HG02973 (cell line): ENCODE data around the gene ABCG4.
"Not testable (repeated sequence)": the region's sequence is repeated elsewhere in the genome, so short reads cannot be mapped to it uniquely, and the experiment has no call there.

Source experiments
- ATAC-seq: cut with Tn5 transposase; IDR thresholded peaks from one replicate; pipeline ENCODE4 v1.9.1; 2021; ENCODE audit warnings: moderate library complexity; ENCODE audit not compliant: unreplicated experiment

The ABCG4 gene

DNA sequence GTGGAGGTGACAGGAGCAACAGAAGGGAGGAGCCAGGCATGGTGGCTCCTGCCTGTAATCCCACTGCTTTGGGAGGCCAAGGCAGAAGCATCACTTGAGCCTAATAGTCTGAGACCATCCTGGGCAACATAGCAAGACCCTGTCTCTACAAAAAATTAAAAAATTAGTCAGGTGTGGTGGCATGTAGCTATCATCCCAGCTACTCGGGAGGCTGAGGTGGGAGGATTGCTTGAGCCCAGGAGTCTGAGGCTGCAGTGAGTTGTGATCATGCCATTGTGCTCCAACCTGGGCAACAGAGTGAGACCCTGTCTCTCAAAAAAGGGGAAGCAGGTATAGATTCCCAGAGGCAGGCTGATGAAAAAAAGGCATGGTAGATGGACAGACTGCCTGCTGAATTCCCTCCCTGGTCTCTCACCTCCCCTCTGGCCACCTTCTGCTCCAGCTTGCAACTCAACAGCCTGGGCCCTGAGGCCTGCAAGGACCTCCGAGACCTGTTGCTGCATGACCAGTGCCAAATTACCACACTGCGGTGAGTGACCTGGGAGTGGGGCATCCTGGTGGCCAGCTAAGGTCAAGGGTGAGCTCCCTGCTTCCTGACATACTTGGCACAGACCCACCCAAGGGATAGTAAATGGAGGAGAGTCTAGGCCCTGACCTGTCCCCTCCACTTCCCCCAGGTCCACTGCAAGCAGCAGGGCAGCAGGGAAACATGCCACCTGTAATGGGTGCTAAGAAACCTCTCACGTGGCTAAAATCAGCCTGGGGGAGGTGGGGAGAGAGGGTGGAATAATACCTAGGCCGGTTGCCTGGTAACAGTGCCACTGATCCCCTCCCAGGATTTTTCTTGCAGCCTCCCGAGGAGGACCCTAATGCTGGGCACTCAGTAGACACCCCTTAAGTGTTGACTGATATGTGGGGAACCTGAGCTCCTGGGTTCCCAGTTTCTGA lies 32.2 kb downstream of the ABCG4 start:
- ATAC-seq, result no peak

DNA sequence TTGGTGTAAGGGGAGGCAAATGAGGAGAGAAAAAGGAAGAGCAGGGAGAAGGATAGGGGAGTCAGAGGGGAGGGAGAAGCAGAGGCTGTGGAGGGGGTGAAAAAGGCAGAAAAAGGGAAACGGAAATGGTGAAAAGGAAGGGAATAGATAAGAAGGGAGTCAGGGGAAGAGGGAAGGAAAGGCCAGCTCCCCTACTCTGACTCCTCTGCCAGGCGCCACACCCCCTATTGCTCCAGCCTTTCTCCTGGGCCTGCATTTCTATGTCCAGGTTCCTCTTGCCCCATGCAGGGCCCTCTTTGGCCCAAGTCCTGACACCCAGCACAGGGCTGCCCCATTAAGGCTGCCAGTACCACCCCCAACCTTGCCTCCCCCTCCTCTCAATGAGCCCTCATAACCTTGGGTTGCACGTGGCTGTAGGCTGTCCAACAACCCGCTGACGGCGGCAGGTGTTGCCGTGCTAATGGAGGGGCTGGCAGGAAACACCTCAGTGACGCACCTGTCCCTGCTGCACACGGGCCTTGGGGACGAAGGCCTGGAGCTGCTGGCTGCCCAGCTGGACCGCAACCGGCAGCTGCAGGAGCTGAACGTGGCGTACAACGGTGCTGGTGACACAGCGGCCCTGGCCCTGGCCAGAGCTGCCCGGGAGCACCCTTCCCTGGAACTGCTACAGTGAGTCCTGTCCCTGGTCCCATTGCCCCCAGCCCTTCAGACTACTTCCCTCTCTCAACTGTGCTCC lies 33.0 kb downstream of the ABCG4 start:
- ATAC-seq, result no peak

DNA sequence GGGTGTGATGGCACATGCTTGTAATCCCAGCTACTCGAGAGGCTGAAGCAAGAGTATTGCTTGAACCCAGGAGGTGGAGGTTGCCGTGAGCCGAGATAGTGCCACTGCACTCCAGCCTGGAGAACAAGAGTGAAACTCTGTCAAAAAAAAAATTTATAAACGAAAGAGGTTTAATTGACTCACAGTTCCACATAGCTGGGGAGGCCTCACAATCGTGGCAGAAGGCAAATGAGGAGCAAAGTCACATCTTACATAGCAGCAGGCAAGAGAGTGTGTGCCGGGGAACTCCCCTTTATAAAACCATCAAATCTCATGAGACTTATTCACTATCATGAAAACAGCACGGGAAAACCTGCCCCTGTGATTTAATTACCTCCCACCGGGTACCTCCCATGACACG lies 35.5 kb downstream of the ABCG4 start:
- not testable (repeated sequence) for ATAC-seq

DNA sequence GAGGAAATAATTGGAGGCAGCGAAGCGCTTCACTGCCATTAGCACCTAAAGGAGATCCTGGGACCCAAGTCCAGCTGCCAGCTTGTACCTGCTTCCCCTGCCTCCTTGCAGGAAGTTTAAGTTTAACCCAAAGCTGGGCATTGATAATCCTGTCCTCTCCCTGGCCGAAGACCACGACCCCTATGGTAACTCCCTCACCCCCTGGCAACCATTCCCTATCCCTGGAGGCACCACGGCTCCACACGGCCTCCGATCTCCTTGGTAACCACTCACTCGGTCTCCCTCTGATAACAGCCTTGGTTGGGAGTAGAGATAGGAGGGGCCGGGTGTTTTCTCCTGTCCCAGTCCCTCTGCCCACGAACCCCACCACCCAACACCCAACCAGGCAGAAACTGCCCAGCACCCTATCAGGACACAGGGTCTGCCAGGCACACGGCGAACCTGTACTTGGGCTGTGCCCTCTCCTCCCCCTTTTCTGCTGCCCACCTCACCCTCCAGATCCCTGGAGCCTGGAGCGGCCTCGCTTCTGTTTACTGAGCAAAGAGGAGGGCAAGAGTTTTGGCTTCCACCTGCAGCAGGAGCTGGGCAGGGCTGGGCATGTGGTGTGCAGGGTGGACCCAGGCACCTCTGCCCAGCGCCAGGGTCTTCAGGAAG lies 37.3 kb downstream of the ABCG4 start:
- ATAC-seq, result no peak

DNA sequence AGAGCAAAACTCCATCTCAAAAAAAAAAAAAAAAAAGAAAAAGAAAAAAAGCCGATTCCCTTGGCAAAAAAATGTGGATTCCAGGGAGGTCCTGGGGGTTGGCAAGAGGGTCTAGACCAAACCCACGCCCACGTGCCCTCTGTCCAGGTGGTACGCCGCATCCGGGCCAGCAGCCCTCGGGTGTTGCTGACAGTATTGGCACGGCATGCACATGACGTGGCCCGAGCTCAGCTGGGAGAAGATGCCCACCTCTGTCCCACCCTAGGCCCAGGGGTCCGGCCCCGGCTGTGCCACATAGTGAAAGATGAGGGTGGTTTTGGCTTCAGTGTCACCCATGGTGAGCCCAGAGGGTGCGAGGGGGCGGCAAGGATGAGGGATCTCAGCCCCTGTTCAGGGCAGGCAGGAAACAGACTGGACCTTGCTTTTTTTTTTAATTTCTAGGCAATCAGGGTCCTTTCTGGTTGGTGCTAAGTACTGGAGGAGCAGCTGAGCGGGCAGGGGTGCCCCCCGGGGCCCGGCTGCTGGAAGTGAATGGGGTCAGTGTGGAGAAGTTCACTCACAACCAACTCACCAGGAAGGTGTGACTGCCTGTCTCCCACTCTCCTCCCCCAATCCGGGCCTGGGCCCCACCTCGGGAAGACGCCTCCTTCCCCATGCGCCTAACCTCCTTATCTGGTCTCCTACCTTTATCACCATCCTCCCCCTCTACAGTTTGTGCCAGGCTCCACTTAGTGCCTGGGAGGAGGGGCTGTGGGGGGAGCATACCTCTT lies 38.5 kb downstream of the ABCG4 start:
- ATAC-seq, result no peak

DNA sequence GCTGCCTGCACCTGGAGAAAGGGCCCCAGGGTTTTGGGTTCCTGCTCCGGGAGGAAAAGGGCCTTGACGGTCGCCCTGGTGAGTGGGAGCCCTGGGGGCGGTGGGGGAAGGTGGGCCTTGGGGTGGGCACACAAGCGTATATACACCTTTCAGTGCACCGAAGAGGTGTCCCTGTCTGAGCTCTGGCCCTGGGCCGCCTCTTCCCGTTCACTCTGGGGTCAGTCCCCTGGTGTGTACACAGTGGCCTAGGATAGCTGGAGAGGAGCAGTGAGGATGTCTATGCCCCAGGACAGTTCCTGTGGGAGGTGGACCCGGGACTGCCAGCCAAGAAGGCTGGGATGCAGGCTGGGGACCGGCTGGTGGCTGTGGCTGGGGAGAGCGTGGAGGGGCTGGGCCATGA lies 39.2 kb downstream of the ABCG4 start:
- ATAC-seq, result no peak

DNA sequence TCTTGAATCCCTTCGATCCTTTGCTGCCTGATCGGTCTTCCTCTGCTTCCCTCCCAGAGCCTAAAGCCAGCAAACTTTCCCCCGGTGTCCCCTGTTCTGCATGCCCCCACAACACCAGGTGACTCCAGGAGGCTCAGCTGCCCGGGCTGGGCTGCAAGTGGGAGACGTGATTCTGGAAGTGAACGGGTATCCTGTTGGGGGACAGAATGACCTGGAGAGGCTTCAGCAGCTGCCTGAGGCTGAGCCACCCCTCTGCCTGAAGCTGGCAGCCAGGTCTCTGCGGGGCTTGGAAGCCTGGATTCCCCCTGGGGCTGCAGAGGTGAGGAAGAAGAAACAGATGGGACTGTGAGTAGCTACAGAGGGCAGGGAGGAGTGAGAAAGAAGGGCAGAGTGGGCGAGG lies 40.0 kb downstream of the ABCG4 start:
- no peak for ATAC-seq

DNA sequence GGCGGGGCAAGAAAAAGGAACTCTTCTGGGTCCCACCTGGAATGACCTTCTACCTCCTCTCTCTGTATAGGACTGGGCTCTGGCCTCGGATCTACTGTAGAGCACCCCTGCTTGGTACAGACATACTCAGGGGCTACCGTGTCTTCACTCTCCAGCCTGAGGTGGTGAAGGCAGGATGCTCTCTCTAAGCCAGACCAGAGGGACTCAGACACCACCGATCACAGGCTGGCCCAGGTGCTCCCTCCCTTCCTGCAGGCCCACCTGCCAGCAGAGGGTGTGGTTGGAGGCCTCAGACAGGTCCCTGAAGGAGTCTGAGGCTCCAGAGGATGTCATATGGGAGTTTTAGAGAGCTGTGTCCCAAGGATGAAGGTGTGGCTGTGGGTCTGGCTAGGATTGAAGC lies 40.5 kb downstream of the ABCG4 start:
- ATAC-seq, result no peak

DNA sequence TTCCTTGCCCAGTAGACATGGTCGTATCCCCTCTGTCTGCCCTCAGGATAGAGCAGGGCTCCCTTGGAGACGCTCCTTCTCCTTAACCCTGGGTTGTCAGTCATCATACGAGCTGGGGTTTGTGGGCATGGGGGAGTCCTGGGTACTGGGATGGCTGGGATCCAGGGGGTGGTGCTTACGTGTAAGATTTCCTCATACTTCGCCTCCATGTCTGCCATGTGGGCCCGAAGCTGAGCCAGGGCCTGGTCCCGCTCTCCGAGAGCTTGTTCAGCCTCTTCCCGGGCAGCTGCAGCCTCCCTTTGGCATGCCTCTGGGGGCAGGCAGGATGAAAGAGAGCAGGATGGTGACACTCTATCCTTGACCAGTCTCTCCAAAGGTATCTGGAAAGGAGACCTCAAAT lies 41.7 kb downstream of the ABCG4 start:
- ATAC-seq, result no peak

DNA sequence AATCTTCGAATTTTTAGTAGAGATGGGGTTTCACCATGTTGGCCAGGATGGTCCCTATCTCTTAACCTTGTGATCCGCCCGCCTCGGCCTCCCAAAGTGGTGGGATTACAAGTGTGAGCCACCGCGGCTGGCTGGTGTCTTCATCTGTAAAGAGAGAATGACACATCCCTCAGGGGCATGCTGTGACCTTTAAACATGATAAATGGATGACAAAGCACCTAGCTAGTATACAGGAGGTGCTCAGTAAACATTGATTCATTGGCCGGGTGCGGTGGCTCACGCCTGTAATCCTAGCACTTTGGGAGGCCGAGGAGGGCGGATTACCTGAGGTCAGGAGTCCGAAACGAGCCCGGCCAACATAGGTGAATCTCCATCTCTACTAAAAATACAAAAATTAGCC lies 42.4 kb downstream of the ABCG4 start:
- not testable (repeated sequence) for ATAC-seq

DNA sequence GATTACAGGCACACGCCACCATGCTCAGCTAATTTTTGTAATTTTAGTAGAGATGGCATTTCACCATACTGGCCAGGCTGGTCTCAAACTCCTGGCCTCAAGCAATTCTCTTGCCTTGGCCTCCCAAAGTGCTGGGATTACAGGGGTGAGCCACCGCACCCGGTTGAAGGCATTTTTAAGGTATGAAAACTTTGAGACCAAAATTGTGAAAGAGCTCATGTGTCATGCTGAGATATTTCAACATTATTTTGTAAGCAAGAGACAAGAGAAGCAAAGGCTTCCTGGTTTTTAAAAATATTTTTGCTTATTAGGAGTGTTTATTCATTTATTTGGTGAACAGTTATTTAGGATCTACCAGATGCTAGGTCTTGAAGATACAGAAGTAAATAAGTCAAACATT lies 43.3 kb downstream of the ABCG4 start:
- no peak for ATAC-seq

DNA sequence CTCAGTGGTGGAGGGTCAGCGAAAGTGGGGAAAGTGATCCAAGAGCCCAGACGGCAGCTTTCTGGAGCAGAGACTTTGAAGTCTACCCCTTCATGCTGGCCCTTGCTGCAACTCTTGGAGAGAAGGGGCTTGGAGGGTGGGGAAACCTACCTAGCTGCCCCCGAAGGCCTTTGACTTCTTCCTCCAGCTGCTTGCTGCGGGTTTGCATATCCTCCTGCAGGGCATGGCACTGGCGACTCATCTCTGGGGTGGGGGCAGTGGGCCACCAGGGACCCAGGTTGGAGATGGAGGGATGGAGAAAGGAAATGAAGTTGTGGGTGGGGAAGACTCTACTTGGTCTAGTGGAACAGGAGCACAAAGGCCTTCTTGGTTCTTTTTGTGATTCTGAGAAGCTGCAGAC lies 44.1 kb downstream of the ABCG4 start:
- no peak for ATAC-seq

DNA sequence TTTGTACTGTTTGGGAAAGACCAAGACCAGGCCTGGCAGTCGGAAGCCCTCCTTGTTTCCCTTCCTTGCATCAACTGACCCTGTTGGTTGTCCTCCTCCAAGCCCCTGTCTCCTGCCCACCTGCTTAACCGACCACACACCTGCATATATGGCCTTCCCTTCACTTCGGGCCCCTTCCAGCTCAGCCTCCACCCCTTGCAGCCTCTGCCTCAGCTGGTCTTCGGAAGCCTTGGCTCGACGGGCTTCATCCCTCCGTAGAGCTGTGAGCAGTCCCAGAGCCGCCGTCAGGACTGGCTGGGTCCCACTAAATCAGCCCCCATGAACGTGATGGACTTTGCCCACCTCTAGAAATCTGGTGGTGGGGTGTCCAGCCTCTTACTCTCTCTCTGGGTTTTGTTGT lies 44.8 kb downstream of the ABCG4 start:
- ATAC-seq, result no peak

DNA sequence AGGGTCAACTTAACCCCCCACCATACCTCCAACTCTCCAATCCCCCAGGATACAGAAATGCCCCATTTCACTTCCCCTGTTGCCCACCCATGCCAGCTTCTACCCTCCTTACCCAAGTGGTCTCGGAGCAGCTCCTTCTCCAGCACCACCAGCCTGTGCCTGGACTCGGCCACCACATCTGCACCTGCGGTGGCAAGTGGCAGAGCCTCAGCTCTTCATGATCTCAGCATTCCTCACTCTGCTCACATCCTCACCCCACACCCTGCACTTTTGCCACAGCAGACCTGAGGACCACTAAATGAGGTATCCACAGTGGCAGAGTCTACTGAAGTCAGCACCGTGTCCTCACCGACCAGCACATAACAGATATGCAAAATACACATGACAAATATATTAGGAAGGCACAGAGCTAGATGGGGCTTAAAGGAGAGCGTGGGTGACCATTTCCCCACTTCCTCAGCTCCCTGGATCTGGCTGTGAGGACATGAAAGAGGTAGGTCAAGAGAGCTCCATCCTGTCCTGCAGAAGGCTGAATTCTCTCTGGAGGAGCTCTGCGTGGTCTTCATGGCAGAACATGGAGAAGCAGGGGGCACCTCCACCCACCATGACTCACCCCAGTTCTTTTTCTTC lies 46.1 kb downstream of the ABCG4 start:
- no peak for ATAC-seq

DNA sequence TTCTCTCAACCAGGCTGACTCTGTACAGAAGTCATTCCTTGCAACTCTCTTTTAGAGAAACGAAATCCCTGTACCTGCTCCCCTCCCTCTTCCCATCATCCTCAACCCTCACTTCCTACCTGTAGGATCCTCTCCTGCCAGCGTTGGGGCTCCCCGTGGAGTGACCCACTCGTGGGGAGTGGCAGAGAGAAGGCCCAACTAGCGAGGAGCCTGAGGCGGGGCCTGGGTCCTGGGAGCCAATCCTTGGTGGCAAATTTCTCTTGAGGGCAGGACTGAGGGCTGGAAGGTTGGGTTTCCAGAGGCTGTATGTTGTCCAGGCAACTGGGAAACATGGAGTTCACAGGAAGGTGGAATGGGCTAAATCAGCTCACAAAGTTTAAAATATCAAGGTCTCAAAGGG lies 46.8 kb downstream of the ABCG4 start:
- ATAC-seq, result no peak

DNA sequence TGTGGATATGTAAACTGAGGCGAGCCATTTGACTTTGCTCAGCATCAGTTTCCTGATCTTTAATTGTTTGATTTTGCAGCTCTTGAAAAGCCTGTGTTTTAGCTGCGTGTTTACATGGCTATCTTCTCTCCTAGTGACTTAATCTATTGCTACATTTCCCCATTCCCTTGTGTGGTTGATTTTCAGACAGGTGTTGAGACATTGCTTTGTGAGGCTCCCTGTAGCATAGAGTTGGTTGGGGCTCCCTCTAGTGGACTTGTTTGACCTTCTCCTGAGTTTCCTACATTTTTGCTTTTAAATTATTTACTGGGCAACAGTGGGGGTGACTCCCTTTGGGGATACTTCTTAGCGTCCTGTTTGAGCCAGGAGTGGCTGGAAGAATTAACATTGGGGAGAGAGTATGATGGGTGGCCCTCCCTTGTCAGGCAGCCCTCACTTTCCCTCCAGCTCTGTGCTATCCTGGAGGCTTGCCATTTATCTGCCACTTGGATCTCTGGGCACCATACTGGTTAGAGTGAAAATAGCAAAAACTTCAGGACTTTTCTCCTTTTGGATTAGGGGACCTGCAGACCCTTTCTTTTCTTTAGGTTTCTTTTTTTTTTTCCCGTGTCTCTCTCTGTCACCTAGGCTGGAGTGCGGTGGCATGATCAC lies 48.1 kb downstream of the ABCG4 start:
- peak; percentile 60 for ATAC-seq

DNA sequence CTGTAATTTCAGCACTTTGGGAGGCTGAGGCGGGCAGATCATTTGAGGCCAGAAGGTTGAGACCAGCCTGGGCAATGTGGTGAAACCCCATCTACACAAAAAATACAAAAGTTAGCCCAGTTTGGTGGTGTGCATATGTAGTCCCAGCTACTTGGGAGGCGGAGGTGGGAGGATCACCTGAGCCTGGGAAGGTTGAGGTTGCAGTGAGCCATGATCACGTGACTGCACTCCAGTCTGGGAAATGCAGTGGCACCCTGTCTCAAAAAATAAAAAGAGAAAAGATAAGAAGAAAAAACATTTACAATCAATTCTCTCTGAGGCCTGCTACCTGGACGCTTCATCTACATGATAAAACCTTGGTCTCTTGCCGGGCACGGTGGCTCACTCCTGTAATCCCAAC lies 50.1 kb downstream of the ABCG4 start:
- ATAC-seq, result no peak

DNA sequence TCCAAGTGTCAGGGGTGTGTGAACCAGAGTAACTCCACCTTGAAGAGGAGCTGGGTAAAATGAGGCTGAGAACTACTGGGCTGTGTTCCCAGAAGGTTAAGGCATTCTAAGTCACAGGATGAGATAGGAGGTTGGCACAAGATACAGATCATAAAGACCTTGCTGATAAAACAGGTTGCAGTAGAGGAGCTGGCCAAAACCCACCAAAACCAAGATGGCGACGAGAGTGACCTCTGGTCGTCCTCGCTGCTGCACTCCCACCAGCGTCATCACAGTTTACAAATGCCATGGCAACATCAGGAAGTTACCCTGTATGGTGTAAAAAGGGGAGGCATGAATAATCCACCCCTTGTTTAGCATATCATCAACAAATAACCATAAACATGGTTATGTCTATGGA lies 52.4 kb downstream of the ABCG4 start:
- ATAC-seq, result not testable (repeated sequence)

DNA sequence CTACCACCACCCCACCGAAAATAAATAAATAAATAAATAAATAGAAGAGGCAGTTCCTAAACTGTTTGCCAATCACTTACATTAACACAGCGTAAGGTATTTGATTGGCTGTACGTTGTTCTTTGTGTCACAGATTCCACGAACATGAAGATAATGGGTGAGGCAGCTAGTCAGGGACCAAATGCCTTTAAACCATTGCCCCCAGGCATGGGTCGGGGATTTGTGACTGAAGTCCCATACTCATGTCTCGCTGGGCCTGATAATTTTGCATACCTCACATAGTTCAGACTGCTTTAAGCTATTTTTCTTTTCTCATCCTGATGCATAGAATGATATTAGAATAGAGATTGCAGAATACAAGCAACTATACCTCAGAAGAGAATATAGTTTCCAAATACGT lies 53.7 kb downstream of the ABCG4 start:
- ATAC-seq, result no peak

DNA sequence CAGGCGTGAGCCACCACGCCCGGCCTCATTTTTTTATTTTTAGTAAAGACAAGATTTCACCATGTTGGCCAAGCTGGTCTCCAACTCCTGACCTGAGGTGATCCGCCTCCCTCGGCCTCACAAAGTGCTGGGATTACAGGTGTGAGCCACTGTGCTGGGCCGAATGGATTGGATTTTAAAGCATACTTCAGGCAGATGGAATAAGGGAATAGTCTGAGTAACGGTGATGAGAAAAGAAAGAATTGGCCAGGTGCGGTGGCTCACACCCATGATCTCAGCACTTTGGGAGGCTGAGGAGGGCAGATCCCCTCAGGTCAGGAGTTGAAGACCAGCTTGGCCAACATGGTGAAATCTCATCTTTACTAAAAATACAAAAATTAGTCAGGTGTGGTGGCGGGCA lies 55.2 kb downstream of the ABCG4 start:
- no peak for ATAC-seq
